22Rv1 (cell line): ENCODE results near the gene C19orf44.
"Not testable (repeated sequence)": the region's sequence is repeated elsewhere in the genome, so short reads cannot be mapped to it uniquely, and the experiment has no call there.

Source experiments
- H3K27ac ChIP-seq: fragments of 450-650 bp; 2 replicates; pipeline ENCODE4 v1.5.1; 2017
- CTCF ChIP-seq: fragments of 450-650 bp; IDR thresholded peaks from 2 replicates; pipeline ENCODE4 v1.5.1; 2017; ENCODE audit warnings: mild to moderate bottlenecking
- ZFX ChIP-seq: fragments of 450-650 bp; IDR thresholded peaks from 2 replicates; pipeline ENCODE4 v1.6.1; 2017; ENCODE audit warnings: antibody characterized with exemption, borderline replicate concordance

Gene C19orf44

DNA sequence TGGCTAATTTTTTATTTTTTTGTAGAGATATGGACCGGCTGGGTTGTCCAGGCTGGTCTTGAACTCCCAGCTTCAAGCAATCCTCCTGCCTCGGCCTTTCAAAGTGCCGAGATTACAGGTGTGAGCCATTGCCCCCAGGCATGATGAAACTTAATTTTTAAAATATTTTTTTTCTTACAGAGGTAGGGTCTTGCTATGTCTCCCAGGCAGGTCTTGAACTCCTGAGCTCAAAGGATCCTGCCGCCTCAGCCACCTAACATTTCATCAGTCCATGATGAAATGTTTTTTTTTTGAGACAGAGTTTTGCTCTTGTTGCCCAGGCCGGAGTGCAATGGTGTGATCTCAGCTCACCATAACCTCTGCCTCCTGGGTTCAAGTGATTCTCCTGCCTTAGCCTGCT lies 12.4 kb downstream of the C19orf44 start:
- H3K27ac ChIP-seq = no peak overlapping the region
- no peak for TF ChIP-seq ZFX
- no peak for TF ChIP-seq CTCF

DNA sequence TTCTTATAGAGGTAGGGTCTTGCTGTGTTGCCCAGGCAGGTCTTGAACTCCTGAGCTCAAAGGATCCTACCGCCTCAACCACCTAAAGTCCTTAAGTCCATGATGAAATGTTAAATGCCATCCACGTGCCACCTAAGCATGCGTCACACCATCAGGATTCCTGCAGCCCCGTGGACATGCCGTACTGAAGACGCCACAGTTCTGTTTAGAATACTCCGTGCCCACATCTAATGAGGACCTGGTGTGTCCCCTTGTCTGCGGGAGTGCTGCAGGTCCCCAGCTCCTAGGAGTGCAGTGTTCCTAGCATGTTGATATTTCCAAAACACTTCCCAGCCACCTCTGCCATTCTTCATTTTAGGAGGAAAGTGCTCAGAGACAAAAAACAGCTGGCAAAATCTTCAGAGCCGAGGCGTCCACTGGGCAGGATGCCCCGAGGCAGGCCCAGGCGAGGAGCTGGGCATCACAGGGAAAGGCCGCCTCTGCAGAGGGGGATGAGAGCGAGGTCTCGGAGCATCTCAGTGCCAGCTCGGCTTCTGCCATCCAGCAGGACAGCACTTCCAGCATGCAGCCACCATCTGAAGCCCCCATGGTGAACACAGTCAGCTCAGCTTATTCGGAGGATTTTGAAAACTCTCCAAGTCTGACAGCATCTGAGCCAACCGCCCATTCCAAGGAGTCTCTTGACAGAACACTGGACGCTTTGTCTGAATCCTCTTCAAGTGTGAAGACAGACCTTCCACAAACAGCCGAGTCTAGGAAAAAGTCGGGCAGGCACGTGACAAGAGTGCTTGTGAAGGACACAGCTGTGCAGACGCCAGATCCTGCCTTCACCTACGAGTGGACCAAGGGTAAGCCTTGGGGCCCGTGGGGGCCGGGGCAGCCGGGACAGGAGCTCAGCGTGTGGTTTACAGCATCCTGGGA lies 13.2 kb downstream of the C19orf44 start:
- H3K27ac ChIP-seq = no peak overlapping the region
- TF ChIP-seq ZFX (no peak), CTCF (no peak)

DNA sequence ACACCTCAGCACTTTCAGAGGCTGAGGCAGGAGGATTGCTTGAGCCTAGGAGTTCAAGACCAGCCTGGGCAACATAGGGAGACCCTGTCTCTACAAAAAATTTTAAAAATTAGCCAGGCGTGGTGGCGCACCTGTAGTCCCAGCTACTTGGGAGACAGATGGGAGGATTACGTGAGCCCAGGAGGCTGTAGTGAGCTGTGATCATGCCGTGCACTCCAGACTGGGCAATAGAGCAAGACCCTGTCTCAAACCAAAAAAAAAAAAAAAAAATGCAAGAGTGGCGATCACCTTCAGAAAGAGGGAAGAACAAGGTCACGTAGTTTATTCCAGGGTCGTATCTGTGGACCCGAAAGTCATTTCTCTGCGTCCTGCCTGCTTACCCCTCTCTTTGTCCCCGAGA lies 16.4 kb downstream of the C19orf44 start:
- H3K27ac ChIP-seq = not testable (repeated sequence)

GRCh38 chr19:16514383-16515019 lies 18.3 kb downstream of the C19orf44 start:
- TF ChIP-seq ZFX (no peak), CTCF (no peak)
- H3K27ac ChIP-seq = no peak overlapping the region

GRCh38 chr19:16516381-16516780 lies 20.2 kb downstream of the C19orf44 start:
- no peak for TF ChIP-seq CTCF
- no peak for TF ChIP-seq ZFX
- H3K27ac ChIP-seq = no peak overlapping the region

GRCh38 chr19:16516923-16517610 lies 20.9 kb downstream of the C19orf44 start:
- no peak overlapping the region for H3K27ac ChIP-seq
- TF ChIP-seq ZFX (no peak), CTCF (no peak)

DNA sequence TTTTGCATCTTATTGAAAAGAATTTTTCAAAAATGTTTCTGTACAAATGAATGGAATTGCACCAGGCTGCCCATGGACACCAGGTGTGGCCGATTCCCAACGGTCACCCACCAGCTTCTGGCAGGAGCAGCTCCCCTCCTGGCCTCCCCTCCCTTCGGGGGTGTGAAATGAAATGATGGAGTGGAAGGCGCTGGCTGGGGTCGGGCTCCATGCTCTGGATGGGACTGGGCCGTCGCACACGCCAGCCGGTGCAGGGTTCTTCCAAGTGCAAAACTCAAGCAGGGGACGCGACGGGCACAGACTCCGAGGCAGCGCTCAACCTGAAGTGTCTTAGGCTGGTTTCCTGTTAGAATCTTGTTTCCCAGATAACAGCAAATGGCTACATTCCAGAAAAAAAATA lies 21.9 kb downstream of the C19orf44 start:
- H3K27ac ChIP-seq = no peak overlapping the region
- TF ChIP-seq CTCF = no peak
- no peak for TF ChIP-seq ZFX
